ENCODE data around the gene LDLRAD4. TPM values are rescaled to one million over a fixed set of nuclear protein-coding genes. Genes with fewer than 3 reads are reported as not detected.

The LDLRAD4 gene
- total and polyA plus RNA-seq, 2 experiments from 2014 or later = 0.73 to 1.9 TPM

DNA sequence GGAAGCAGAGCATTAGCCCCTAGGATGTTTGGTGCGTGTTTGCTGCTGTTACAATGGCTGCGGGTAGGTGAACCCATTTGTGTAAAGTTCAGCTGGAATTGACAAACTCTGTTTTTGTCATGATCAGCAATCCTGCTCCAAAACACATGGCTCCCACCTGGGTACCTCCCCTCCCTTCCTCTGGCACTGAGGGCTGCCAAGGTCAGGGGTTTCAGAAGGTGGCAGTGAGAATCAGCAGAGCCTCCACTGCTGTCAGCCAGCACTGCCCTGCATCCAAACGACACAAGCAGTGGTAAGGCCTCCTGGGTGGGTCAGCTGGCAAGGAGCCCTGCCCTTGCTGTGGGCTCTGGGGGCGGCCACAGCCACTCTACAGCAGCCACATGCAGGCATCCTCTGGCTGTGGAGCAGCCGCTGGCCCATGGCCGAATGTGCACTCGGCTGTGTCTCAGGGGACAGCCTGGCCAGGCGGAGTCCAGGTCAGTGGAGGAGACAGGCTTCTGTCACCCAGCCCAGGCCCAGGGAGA lies 32.8 kb upstream of the LDLRAD4 start (continued):
- TF ChIP-seq ZNF331 (CRISPR knock-in tag; IDR thresholded peaks at IDR 0.05; ENCODE audit: low read depth) (no peak), CREB1 (CRISPR knock-in tag; IDR thresholded peaks at IDR 0.05; ENCODE audit: low read depth) (no peak), JUNB (IDR thresholded peaks at IDR 0.05; ENCODE audit: unreplicated experiment) (no peak)
- TF ChIP-seq, protein P1, sequence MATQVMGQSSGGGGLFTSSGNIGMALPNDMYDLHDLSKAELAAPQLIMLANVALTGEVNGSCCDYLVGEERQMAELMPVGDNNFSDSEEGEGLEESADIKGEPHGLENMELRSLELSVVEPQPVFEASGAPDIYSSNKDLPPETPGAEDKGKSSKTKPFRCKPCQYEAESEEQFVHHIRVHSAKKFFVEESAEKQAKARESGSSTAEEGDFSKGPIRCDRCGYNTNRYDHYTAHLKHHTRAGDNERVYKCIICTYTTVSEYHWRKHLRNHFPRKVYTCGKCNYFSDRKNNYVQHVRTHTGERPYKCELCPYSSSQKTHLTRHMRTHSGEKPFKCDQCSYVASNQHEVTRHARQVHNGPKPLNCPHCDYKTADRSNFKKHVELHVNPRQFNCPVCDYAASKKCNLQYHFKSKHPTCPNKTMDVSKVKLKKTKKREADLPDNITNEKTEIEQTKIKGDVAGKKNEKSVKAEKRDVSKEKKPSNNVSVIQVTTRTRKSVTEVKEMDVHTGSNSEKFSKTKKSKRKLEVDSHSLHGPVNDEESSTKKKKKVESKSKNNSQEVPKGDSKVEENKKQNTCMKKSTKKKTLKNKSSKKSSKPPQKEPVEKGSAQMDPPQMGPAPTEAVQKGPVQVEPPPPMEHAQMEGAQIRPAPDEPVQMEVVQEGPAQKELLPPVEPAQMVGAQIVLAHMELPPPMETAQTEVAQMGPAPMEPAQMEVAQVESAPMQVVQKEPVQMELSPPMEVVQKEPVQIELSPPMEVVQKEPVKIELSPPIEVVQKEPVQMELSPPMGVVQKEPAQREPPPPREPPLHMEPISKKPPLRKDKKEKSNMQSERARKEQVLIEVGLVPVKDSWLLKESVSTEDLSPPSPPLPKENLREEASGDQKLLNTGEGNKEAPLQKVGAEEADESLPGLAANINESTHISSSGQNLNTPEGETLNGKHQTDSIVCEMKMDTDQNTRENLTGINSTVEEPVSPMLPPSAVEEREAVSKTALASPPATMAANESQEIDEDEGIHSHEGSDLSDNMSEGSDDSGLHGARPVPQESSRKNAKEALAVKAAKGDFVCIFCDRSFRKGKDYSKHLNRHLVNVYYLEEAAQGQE (IDR thresholded peaks at IDR 0.05; ENCODE audit: unreplicated experiment) = no peak
- TF ChIP-seq, protein P2, sequence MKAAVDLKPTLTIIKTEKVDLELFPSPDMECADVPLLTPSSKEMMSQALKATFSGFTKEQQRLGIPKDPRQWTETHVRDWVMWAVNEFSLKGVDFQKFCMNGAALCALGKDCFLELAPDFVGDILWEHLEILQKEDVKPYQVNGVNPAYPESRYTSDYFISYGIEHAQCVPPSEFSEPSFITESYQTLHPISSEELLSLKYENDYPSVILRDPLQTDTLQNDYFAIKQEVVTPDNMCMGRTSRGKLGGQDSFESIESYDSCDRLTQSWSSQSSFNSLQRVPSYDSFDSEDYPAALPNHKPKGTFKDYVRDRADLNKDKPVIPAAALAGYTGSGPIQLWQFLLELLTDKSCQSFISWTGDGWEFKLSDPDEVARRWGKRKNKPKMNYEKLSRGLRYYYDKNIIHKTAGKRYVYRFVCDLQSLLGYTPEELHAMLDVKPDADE (IDR thresholded peaks at IDR 0.05) = no peak

DNA sequence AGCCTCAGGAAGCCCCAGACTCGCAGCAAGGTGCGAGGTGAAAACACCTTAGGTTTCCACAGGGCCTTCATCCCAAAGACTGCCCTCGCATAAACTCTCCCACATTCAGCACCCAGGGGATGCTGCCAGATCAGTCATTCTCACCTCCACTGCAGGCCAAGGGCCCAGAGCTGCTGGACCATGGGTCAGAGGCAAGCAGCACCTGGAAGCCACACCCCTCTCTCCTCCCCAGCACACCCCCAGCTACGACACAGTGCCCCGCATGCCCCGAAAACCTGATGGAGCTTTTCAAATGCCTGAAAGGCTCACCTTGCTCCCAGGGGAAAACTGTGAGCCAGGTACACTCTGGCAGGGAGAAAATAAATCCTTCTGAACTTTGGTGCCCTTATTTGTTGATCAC lies 31.9 kb upstream of the LDLRAD4 start:
- Histone ChIP-seq H2AFZ (no peak overlapping the region), H3K27me3 (ENCODE audit: insufficient read depth) (no peaks in the 10 kb centered on the region), H3K9me2 (ENCODE audit: insufficient read depth) (no peaks in the 10 kb centered on the region), H3K79me2 (replicated peaks; ENCODE audit: insufficient read depth) (no peaks in the 10 kb centered on the region), H3K27ac (ENCODE audit: low read depth) (no peak overlapping the region), H3K4me3 (no peak overlapping the region), H4K20me1 (replicated peaks; ENCODE audit: insufficient read depth) (no peaks in the 10 kb centered on the region), H3K36me3 (ENCODE audit: insufficient read depth) (no peaks in the 10 kb centered on the region), H3K4me2 (no peak overlapping the region), H3K4me1 (ENCODE audit: insufficient read depth) (no peaks in the 10 kb centered on the region), H3F3A (replicated peaks; ENCODE audit: low read depth) (no peaks in the 10 kb centered on the region)
- H3K9me3 Mint-ChIP-seq = peaks cover under 1% of the 10 kb centered on the region; the same call in 1 of the 3 replicates
- no peak for DNase-seq (ENCODE audit: low spot score)
- H3K27ac Mint-ChIP-seq = no peak overlapping the region
- ATAC-seq = peak; percentile 75
- no peaks in the 10 kb centered on the region for H3K36me3 Mint-ChIP-seq (ENCODE audit: low read depth)
- H3K4me3 Mint-ChIP-seq = no peak overlapping the region
- H3K4me1 Mint-ChIP-seq = peaks cover 9% of the 10 kb centered on the region
- H3K27me3 Mint-ChIP-seq (ENCODE audit: insufficient read depth, low read depth, poor library complexity) = no peaks in the 10 kb centered on the region
- TF ChIP-seq, protein P1 (IDR thresholded peaks at IDR 0.05; ENCODE audit: unreplicated experiment) = no peak
- TF ChIP-seq, protein P3, sequence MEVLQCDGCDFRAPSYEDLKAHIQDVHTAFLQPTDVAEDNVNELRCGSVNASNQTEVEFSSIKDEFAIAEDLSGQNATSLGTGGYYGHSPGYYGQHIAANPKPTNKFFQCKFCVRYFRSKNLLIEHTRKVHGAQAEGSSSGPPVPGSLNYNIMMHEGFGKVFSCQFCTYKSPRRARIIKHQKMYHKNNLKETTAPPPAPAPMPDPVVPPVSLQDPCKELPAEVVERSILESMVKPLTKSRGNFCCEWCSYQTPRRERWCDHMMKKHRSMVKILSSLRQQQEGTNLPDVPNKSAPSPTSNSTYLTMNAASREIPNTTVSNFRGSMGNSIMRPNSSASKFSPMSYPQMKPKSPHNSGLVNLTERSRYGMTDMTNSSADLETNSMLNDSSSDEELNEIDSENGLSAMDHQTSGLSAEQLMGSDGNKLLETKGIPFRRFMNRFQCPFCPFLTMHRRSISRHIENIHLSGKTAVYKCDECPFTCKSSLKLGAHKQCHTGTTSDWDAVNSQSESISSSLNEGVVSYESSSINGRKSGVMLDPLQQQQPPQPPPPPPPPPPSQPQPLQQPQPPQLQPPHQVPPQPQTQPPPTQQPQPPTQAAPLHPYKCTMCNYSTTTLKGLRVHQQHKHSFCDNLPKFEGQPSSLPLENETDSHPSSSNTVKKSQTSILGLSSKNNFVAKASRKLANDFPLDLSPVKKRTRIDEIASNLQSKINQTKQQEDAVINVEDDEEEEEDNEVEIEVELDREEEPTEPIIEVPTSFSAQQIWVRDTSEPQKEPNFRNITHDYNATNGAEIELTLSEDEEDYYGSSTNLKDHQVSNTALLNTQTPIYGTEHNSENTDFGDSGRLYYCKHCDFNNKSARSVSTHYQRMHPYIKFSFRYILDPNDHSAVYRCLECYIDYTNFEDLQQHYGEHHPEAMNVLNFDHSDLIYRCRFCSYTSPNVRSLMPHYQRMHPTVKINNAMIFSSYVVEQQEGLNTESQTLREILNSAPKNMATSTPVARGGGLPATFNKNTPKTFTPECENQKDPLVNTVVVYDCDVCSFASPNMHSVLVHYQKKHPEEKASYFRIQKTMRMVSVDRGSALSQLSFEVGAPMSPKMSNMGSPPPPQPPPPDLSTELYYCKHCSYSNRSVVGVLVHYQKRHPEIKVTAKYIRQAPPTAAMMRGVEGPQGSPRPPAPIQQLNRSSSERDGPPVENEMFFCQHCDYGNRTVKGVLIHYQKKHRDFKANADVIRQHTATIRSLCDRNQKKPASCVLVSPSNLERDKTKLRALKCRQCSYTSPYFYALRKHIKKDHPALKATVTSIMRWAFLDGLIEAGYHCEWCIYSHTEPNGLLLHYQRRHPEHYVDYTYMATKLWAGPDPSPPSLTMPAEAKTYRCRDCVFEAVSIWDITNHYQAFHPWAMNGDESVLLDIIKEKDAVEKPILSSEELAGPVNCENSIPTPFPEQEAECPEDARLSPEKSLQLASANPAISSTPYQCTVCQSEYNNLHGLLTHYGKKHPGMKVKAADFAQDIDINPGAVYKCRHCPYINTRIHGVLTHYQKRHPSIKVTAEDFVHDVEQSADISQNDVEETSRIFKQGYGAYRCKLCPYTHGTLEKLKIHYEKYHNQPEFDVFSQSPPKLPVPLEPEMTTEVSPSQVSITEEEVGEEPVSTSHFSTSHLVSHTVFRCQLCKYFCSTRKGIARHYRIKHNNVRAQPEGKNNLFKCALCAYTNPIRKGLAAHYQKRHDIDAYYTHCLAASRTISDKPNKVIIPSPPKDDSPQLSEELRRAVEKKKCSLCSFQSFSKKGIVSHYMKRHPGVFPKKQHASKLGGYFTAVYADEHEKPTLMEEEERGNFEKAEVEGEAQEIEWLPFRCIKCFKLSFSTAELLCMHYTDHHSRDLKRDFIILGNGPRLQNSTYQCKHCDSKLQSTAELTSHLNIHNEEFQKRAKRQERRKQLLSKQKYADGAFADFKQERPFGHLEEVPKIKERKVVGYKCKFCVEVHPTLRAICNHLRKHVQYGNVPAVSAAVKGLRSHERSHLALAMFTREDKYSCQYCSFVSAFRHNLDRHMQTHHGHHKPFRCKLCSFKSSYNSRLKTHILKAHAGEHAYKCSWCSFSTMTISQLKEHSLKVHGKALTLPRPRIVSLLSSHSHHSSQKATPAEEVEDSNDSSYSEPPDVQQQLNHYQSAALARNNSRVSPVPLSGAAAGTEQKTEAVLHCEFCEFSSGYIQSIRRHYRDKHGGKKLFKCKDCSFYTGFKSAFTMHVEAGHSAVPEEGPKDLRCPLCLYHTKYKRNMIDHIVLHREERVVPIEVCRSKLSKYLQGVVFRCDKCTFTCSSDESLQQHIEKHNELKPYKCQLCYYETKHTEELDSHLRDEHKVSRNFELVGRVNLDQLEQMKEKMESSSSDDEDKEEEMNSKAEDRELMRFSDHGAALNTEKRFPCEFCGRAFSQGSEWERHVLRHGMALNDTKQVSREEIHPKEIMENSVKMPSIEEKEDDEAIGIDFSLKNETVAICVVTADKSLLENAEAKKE (CRISPR knock-in tag; IDR thresholded peaks at IDR 0.05) = no peak
- TF ChIP-seq, protein P4, sequence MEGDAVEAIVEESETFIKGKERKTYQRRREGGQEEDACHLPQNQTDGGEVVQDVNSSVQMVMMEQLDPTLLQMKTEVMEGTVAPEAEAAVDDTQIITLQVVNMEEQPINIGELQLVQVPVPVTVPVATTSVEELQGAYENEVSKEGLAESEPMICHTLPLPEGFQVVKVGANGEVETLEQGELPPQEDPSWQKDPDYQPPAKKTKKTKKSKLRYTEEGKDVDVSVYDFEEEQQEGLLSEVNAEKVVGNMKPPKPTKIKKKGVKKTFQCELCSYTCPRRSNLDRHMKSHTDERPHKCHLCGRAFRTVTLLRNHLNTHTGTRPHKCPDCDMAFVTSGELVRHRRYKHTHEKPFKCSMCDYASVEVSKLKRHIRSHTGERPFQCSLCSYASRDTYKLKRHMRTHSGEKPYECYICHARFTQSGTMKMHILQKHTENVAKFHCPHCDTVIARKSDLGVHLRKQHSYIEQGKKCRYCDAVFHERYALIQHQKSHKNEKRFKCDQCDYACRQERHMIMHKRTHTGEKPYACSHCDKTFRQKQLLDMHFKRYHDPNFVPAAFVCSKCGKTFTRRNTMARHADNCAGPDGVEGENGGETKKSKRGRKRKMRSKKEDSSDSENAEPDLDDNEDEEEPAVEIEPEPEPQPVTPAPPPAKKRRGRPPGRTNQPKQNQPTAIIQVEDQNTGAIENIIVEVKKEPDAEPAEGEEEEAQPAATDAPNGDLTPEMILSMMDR (conservative IDR thresholded peaks at IDR 0.05; ENCODE audit: low read depth in 2 of 2) = no peak
- TF ChIP-seq JUNB (IDR thresholded peaks at IDR 0.05; ENCODE audit: unreplicated experiment) = no peak

All from GM23338 (cell line).